GM12878 (cell line): ENCODE data around the gene CXCL13. TPM values are rescaled to one million over a fixed set of nuclear protein-coding genes. Genes with fewer than 3 reads are reported as not detected.

Experiments
- ATAC-seq: fragments of 200-7000 bp; cut with Tn5 transposase; 3 replicates; pipeline ENCODE4 v1.9.1; 2020; ENCODE audit warnings: mild to moderate bottlenecking, moderate library complexity
- BruUV-seq: library from RNA; stranded (reverse); fragments of 400-500 nt; replicated peaks from 2 replicates; lab custom pipeline; 2021; lab: Mats Ljungman, UMichigan
- CTCF ChIA-PET: fragments of 300-600 bp; sonication (Branson Sonifier 250); formaldehyde crosslinking; extraction: SDS; loops from one replicate; lab custom pipeline; 2021; ENCODE audit warnings: inconsistent platforms; lab: Yijun Ruan, JAX
- POLR2A ChIA-PET: fragments of 350-600 bp; formaldehyde crosslinking; extraction: SDS; loops from one replicate; lab custom pipeline; 2021; ENCODE audit warnings: inconsistent platforms; lab: Charles Lee
- RAD21 ChIA-PET: fragments of 300-600 bp; sonication (Branson Sonifier 250); formaldehyde crosslinking; loops from one replicate; lab custom pipeline; 2023; ENCODE audit warnings: antibody characterized with exemption; ENCODE audit not compliant: unreplicated experiment; lab: Charles Lee
- SMC1A ChIA-PET: fragments of 300-600 bp; sonication (Branson Sonifier 250); formaldehyde crosslinking; loops from one replicate; lab custom pipeline; 2023; ENCODE audit not compliant: unreplicated experiment, uncharacterized antibody; lab: Charles Lee
- DNase-seq: peaks from one replicate; pipeline ENCODE4 v3.0.0-alpha.2; 2011; ENCODE audit warnings: low read depth, low spot score
- FAIRE-seq: peaks from 3 replicates; lab custom pipeline; 2011; peaks lifted over from hg19 to GRCh38; lab: Jason Lieb, UNC
- H2AFZ ChIP-seq: 2 replicates; pipeline ENCODE4 v1.6.0; 2011; ENCODE audit warnings: low read depth, low read length, control low read depth; ENCODE audit not compliant: control insufficient read depth
- H3K27ac ChIP-seq: 2 replicates; pipeline ENCODE4 v1.5.1; 2011; ENCODE audit warnings: control low read depth; ENCODE audit not compliant: control insufficient read depth, insufficient read depth
- H3K27me3 ChIP-seq, 2 experiments: replicated peaks in 1 of 2; 2 replicates each; pipeline versions ENCODE4 v1.6.0 to v1.6.1; 2011; ENCODE audit warnings: low read length in 1 of 2; ENCODE audit not compliant: control insufficient read depth in 2 of 2, insufficient read depth in 2 of 2
- H3K36me3 ChIP-seq, 2 experiments: 2 replicates each; pipeline ENCODE4 v1.5.1; 2011; ENCODE audit warnings: low read length in 1 of 2; ENCODE audit not compliant: control insufficient read depth in 2 of 2, insufficient read depth in 2 of 2
- H3K4me1 ChIP-seq: 2 replicates; pipeline ENCODE4 v1.6.1; 2011; ENCODE audit warnings: mild to moderate bottlenecking, low read length, moderate library complexity, mixed read lengths; ENCODE audit not compliant: control insufficient read depth, insufficient read depth
- H3K4me2 ChIP-seq: 2 replicates; pipeline ENCODE4 v1.6.0; 2011; ENCODE audit warnings: control low read depth; ENCODE audit not compliant: control insufficient read depth, insufficient read depth
- H3K4me3 ChIP-seq: fragments of 200-600 bp; sonication (generic); 2 replicates; pipeline ENCODE4 v1.5.1; 2016
- H3K79me2 ChIP-seq: 2 replicates; pipeline ENCODE4 v1.6.0; 2011; ENCODE audit warnings: low read length; ENCODE audit not compliant: control insufficient read depth, insufficient read depth
- H3K9ac ChIP-seq: 2 replicates; pipeline ENCODE4 v1.8.0; 2011; ENCODE audit warnings: low read length, control low read depth, mixed read lengths; ENCODE audit not compliant: control insufficient read depth, insufficient read depth
- H3K9me3 ChIP-seq: replicated peaks from 3 replicates; pipeline ENCODE4 v1.5.1; 2011; ENCODE audit warnings: mild to moderate bottlenecking, low read length; ENCODE audit not compliant: control insufficient read depth, insufficient read depth
- H4K20me1 ChIP-seq: 2 replicates; pipeline ENCODE4 v1.6.0; 2011; ENCODE audit not compliant: control insufficient read depth, insufficient read depth
- CEBPZ ChIP-seq: fragments of 150-350 bp; IDR thresholded peaks from 2 replicates; pipeline ENCODE4 v1.6.1; 2016; ENCODE audit warnings: low read depth, low read length
- FOXK2 ChIP-seq: fragments of 450-650 bp; IDR thresholded peaks from 2 replicates; pipeline ENCODE4 v1.6.1; 2017; ENCODE audit warnings: mild to moderate bottlenecking, moderate library complexity
- FOXM1 ChIP-seq: IDR thresholded peaks from 2 replicates; pipeline ENCODE4 v1.6.1; 2012; ENCODE audit warnings: low read depth, mild to moderate bottlenecking, inconsistent platforms, low read length, moderate library complexity
- KAT2A ChIP-seq: conservative IDR thresholded peaks from 2 replicates; pipeline ENCODE4 v1.6.1; 2011; ENCODE audit warnings: low read depth, low read length; ENCODE audit not compliant: control insufficient read depth
- MEF2B ChIP-seq: fragments of 450-650 bp; IDR thresholded peaks from 2 replicates; pipeline ENCODE4 v1.6.1; 2018; ENCODE audit warnings: mild to moderate bottlenecking, moderate library complexity; ENCODE audit not compliant: partially characterized antibody, poor library complexity, severe bottlenecking
- PKNOX1 ChIP-seq: fragments of 450-650 bp; IDR thresholded peaks from 2 replicates; pipeline ENCODE4 v1.6.1; 2016; ENCODE audit warnings: mild to moderate bottlenecking
- SUPT20H ChIP-seq: IDR thresholded peaks from 2 replicates; pipeline ENCODE4 v1.6.1; 2011; ENCODE audit warnings: low read depth, mild to moderate bottlenecking, low read length, moderate library complexity, borderline replicate concordance; ENCODE audit not compliant: control insufficient read depth
- TARDBP ChIP-seq: IDR thresholded peaks from 2 replicates; pipeline ENCODE4 v1.6.1; 2016; ENCODE audit warnings: borderline replicate concordance
- ZBTB33 ChIP-seq: fragments of 450-650 bp; IDR thresholded peaks from 2 replicates; pipeline ENCODE4 v1.6.1; 2017; ENCODE audit warnings: mild to moderate bottlenecking
- ZNF274 ChIP-seq: IDR thresholded peaks from one replicate; pipeline ENCODE4 v1.8.0; 2011; ENCODE audit not compliant: insufficient read length, insufficient read depth
- WGBS: methylation state at CpG from one replicate; pipeline ENCODE4 v1.1.6; 2016; ENCODE audit warnings: low lambda C conversion rate; ENCODE audit not compliant: insufficient replicate concordance, insufficient coverage; ENCODE audit errors: missing lambda C conversion rate; 5-methylcytosine and 5-hydroxymethylcytosine counted together
- in situ Hi-C: fragments of 300-500 bp; cut with MboI; formaldehyde crosslinking; loops from 9 replicates; pipeline ENCODE4 v1.14.3; 2018; ENCODE audit warnings: mixed read lengths
- intact Hi-C: fragments of 100-400 bp; cut with micrococcal nuclease; formaldehyde crosslinking; loops from one replicate; pipeline ENCODE4 v1.14.2; 2022; ENCODE audit not compliant: unreplicated experiment
- polyA plus RNA-seq, 11 experiments: library from polyadenylated mRNA; depleted of rRNA in 4 of 11; unstranded in 6 of 11; stranded (reverse) in 5 of 11; fragments of >200 nt; fragmentation: Nextera tagmentation in 4 of 11; fragmentation: Illumina TruSeq in 1 of 11; extraction: Ambion mirVana in 4 of 11; extraction: Trizol in 1 of 11; gene quantifications; 1 replicate in 1 of 11; 2 replicates in 10 of 11; pipeline versions ENCODE4 v1.2.1 to v1.2.3, GENCODE V29; 2011 to 2016; ENCODE audit warnings: inconsistent platforms in 2 of 11, missing spikeins in 2 of 11, low read depth in 1 of 11
- total RNA-seq, 4 experiments: library from RNA; depleted of rRNA in 3 of 4; stranded (reverse); fragments of >200 nt in 3 of 4; fragmentation: Illumina TruSeq in 1 of 4; extraction: Trizol in 1 of 4; gene quantifications; 2 replicates each; pipeline versions ENCODE4 v1.2.1 to v1.2.3, GENCODE V29; 2013 to 2021

The CXCL13 gene
- total and polyA plus RNA-seq, 10 of the 15 experiments (the other 5 are each of a cell fraction or from before 2014, with no cell fraction given), result 0.05 to 0.16 TPM; not detected in 8

- TF ChIP-seq ZNF274 (no peak), KAT2A (no peak), CEBPZ (no peak), ZBTB33 (no peak), FOXM1 (no peak), MEF2B (no peak), FOXK2 (no peak), SUPT20H (no peak), PKNOX1 (no peak), TARDBP (no peak)
- POLR2A ChIA-PET, result no interaction called here
- SMC1A ChIA-PET, result interaction anchor here (0.8 to 1.9 kb wide), 2 partner anchors 14 to 151 kb away, joined by 5 to 7 read pairs; no protein-coding TSS in a partner anchor
- no TSS peak for BruUV-seq
- H3K36me3 ChIP-seq, result no peaks in the 10 kb centered on the region
- H3K4me3 ChIP-seq, result no peak overlapping the region
- H3K4me2 ChIP-seq, result no peak overlapping the region
- H3K27ac ChIP-seq, result no peak overlapping the region
- CTCF ChIA-PET, result interaction anchor here (0.6 to 3.8 kb wide), 9 partner anchors 14 to 372 kb away, joined by 3 to 17 read pairs (median 3); no protein-coding TSS in a partner anchor
- H3K27me3 ChIP-seq, result peaks cover 0 to 2% of the 10 kb centered on the region in 2 experiments; a peak in 1 of 4 replicates
- H2AFZ ChIP-seq, result no peak overlapping the region; the same call in 1 of the 2 replicates
- H3K4me1 ChIP-seq, result no peaks in the 10 kb centered on the region
- no peak overlapping the region for H3K9ac ChIP-seq
- FAIRE-seq (no peak), DNase-seq (no peak), ATAC-seq (no peak)
- RAD21 ChIA-PET, result interaction anchor here (1.1 kb wide), 1 partner anchor 14 kb away, joined by 4 read pairs; no protein-coding TSS in a partner anchor
- H3K79me2 ChIP-seq, result no peaks in the 10 kb centered on the region
- 25% methylated on average over 5 of the region's 5 CpGs for WGBS
- intact Hi-C loops (loop anchor here (5.0 kb wide), 3 partner anchors 148 to 373 kb away; no protein-coding TSS in a partner anchor), in situ Hi-C loops (no loop called here)
- no peaks in the 10 kb centered on the region for H4K20me1 ChIP-seq
- H3K9me3 ChIP-seq, result no peaks in the 10 kb centered on the region
These were observed 9.5 kb downstream of the CXCL13 start for GRCh38 chr4:77615153-77615552.
